HG03520 (cell line): Measurements from ENCODE around the gene RABGAP1L.

Source experiments
- ATAC-seq: cut with Tn5 transposase; IDR thresholded peaks from one replicate; pipeline ENCODE4 v1.9.1; 2021; ENCODE audit warnings: mild to moderate bottlenecking, moderate library complexity; ENCODE audit not compliant: unreplicated experiment

RABGAP1L gene

DNA sequence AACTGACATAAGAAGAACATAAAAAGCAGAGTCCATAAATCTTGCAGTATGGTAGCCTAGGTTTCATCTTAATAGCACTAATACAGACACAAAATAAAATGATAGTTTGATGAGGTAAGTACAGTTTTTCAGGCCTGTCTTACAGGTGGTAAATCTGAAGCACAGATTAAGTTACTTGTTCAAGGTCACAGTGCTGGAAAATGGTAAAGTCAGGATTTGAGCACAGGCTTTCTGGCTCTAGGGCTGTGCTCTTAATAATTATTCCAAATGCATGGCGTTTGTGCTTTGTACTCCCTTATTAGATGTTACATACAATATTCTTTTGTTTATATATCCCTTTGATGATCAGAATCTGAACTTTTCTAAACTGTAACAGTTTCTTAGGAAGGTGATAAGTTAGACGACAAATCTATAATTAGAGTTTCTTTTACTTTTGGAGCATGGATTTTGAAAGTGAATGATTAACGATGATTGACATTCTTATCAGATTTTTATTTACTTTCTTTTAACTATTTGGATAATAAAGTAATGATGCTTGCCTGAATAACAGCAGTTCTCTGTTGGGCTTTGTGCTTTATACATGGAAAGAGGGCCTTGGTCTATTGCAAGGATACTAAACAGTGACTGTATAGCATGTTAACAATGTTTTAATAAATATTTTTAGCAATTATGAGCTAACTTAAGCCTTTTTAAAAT is 738.9 kb downstream of the RABGAP1L start:
- no peak for ATAC-seq

DNA sequence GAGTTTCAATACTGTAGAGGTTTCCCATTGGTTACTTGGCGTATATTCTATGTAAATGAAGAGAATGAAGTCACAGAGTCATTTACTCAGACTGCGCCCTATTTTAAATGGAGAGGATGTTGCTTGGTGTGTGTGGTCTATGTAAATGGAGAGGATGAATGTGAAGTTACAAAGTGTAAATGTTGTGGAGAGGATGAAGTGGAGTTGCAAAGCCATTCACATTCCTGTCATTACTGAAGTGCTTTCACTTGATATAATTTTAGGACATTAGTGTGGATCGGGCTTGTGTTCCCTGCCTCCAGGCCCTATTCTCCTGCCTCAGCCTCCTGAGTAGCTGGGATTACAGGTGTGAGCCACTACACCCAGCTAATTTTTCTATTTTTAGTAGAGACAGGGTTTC is 741.0 kb downstream of the RABGAP1L start:
- no peak for ATAC-seq

DNA sequence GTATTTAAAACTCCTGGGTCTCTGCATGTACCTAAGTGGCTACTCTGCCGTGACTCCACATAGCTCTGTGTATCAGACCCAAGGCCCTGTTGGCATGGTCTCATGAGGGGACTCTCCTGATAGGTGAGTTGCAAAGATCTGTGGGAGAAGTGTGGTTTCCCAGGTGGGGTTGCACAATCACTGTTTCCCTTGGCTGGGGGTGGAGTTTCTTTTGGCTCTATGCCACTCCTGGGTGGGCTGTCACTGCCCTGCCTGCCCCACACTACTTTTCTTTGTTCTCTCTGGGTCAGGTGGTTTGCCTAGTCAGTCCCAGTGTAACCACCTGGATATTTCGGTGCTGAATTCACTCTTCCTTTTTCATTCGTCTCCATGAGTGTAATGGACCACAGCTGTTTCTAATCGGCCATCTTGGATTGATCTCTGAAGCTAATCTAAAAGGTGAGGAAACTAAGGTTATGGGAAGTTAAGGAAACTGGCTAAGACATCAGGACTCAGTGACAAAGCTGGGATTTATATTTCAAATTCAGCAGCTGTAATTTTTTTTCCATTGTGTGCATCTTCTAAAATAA is 743.3 kb downstream of the RABGAP1L start:
- no peak for ATAC-seq

DNA sequence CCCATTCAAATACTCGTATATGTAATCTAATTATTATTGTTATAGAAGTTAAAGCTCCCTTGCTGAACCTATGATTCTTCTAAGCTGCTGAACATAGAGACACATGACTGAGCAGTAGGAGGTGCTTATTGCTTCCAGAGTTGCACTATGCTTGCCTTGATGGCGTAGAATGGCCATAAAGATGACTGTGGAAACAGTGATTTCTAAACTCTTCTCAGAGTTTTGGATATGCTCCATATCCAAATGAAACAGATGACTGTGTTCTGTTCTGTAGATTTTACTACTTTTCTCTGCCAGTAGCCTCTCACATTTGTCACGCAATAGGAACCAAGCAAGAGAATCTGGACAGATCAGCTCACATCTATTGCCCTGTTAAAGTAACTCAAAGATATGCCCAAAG is 752.3 kb downstream of the RABGAP1L start:
- ATAC-seq, result no peak

DNA sequence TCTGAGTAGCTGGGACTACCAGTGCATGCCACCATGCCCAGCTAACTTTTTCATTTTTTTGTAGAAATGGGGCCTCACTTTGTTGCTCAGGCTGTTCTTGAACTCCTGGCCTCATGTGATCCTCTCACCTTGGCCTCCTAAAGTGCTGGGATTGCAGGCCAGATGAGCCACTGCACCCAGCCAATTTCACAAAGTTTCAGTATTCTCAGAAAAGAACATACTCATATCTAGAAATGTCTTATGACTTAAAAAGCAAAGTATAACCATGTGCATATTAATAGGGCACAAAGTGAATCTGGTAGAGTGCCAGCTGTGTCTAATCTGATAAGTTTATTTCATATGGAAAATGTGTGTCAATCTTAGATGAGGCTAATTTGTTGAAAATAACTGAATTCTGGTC is 752.9 kb downstream of the RABGAP1L start:
- no peak for ATAC-seq

DNA sequence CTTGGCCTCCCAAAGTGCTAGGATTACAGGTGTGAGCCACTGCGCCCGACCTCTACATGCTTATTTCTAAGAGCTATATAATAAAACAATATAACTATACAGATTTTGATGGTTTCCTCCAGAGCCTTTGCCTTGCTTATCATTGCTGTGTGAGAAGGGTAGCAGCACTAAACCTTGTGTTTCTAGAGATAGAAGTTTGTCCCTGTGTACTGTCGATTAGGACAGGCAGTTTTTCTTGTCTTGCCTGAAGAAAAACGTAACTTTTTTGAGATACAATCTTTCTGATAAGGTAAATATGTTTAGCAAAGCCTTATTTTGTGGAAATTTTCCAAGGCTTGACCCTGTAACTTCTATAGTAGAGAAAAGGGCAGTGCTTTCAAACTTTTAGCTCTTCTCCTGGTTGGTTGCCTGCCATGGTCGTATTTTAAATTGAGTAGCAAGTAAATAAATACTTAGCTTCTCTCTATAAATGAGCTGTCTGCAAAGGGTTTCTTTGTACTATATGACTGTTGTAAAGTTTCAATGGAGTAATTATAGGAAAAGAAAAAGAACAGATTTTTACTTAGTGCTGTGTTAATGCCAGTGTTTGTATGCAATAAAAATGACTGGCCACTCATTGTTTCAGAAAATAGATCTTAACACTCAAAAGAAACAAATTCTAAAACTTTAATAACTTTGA is 754.0 kb downstream of the RABGAP1L start:
- no peak for ATAC-seq

DNA sequence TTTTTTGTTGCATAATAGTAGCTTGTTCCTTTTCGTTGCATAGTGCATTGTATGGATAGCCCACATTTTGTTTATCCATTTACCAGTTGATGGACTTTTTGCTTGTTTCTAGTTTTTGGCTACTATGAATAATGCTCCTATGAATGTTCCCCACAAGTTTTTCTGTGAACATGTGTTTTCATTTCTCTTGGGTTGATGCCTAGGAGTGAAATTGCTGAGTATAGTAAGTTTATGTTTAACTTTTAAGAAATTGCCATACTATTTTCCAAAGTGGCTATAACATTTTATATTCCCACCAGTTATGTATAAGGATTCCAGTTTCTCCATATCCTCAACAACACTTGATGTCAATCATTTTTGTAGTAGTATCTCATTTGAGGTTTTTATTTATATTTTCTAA is 755.7 kb downstream of the RABGAP1L start:
- ATAC-seq, result no peak

DNA sequence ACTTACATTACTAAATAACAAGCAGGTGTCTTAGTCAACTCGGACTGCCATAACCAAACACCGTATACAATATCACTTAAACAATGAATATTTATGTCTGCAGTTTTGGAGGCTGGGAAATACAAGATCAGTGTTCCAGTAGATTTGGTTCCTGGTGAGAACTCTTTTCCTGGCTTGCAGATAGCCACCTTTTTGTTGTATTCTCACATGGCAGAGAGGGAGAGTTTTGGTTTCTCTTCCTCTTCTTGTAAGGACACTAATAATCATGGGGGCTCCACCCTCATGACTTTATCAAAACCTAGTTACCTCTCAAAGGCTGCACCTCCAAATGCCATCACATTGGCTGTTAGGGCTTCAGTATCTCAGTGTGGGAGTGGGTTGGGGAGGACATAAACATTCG is 757.5 kb downstream of the RABGAP1L start:
- no peak for ATAC-seq

DNA sequence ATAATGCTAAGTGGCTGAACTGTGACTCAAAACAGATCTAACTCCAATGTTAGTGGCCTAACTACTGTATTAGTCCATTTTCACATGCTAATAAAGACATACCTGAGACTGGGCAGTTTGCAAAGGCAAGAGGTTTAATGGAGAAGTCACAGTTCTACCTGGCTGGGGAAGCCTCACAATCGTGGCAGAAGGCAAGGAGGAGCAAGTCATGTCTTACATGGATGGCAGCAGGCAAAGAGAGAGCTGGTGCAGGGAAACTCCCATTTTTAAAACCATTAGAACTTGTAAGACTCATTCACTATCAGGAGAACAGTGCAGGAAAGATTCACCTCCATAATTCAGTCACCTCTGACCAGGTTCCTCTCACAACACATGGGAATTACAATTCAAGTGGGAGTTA is 760.8 kb downstream of the RABGAP1L start:
- ATAC-seq, result no peak

DNA sequence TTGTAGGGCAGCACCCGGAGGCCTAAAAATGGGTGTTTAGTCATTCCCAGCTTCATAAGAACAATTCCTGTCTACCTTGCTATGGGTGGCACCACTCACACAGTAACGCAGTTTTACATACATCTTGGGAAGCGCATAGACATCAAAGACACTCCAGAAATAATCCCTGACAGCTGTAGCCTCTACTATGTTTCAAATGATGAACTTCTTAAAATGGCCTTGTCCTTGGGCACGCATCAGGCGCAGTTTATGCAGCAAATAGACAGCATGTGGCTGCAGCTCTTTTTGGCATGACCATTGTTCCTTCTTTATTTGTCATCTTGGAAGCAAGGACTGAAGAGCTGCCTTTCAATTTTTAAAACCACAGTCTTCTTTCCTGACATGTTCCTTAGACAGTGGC is 762.8 kb downstream of the RABGAP1L start:
- ATAC-seq, result no peak

DNA sequence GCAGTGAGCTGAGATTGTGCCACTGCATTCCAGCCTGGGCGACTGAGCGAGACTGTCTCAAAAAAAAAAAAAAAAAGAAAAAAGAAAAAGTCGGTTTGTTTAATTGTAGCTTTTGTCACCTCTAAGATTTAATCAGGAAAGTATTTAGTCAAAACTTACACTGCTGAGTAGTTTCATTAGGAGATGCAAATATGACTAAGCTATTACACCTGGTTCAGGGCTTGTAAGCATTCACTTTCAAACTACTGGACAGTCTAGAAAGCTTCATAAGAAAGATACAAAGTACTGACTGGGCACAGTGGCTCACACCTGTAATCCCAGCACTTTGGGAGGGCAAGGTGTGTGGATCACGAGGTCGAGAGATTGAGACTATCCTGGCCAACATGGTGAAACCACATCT is 764.5 kb downstream of the RABGAP1L start:
- ATAC-seq, result no peak

DNA sequence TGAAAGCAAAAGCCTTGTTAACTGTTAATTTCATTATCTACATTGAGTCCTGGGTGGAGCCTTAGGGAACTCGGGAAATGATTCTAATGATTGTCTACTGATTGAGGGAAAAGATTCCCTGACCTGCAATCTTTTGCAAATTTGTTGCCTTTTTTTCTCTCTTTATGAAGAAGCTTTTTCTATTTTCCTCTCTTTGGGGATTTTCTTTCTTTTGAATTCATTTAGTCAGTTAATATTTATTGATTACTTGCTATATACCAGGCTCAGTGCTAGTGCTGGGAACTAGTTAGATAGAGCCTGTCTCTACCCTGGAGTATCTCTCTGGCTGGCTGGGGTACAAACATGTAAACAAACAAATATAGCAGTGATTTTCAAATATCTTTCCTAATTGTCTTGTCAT is 769.2 kb downstream of the RABGAP1L start:
- no peak for ATAC-seq

DNA sequence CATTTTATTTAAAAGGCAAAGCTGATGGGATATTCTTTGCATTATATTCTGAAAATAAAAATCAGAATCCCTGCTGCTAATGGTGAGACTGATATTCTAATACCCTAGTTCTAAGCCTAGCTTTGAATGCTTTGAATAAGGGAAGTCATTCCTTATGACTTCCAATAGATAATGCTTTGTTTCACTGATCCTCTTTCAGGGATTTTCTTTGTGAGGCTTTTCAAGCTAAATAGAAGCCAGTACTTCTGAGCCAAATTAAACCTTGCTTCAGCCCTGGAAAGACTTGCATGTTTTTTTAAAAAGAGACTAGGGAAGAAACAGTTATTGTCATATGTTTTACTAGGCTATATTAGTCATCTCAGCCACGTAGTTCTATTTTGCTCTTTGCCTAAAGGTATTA is 771.9 kb downstream of the RABGAP1L start:
- ATAC-seq, result no peak

DNA sequence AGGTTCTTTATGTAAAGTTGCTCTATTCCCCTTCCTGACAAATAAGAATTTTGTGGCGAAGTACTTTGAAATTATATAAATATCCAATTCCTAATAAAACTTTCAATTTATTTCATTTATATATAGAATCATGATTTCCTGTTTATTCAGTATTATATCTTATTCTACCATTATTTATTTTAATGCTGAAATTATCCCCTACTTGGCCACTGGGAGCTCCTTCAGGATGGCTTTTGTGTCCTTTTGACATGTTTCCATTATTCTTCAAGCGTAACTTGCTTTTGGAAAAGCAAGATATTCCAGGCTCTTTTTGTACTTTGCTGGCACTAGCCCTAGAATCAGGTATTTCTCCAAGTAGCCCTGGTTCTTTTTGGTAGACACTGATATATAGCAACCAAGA is 773.3 kb downstream of the RABGAP1L start:
- ATAC-seq, result no peak

DNA sequence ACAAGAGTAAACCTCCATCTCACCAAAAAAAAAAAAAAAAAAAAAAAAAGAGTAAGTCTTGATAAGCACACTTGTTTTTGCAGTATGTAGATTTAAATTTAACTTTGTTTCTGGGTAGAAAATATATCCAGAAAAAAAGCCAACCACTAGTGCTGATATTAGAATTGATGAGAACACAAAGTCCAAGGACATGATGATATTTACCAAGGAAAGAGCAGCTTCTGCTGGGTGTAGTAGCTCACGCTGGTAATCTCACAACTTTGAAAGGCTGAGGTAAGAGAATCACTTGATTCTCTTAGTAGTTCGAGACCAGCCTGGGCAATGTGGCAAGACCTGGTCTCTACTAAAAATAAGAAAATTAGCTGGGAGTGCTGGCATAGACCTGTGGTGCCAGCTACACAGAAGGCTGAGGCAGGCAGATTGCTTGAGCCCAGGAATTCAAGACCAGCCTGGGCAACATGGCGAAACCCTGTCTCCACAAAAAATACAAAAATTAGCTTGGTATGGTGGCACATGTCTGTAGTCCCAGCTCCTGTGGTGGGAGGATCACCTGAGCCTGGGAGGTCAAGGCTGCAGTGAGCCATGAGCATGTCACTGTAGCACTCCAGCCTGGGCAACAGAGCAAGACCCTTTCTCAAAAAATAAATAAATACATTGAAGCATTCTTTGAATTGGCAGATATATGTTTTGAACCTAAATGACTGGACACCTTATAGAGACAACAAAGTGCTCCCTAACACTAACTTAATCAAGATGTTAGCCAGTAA is 776.8 kb downstream of the RABGAP1L start:
- ATAC-seq, result no peak

DNA sequence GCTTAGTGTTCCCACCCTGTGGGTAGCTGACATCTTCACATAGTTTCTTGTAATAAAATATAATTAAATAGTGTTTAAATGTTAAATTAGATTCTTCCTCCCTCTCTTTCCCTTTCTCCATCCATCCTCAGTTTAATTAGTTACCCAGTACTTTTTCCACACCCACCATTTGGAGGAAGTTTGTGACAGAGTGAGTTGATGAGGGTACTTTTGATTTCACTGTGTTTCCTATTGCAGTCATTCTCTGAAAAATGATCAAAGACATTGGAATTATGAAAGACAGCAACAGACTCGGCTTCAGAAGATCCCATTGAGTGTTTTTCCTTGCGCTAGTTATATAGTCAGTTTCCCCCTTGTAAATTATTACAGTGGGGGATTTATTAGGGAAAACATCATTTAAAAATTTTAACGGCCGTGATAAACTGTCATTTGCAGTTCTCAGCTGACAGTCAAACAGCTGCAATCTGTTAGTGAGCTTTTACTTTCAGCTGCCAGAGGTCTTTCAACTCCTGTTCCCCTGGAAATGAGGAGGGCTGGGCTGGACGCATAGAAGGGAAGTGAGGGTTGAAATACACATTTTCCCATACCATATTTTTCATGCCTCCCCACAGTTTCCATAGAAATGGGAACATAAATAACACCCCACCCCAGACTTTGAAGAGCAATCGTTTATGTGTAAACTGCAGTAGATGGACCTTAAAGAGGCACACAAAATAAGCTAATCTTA is 779.1 kb downstream of the RABGAP1L start:
- no peak for ATAC-seq

DNA sequence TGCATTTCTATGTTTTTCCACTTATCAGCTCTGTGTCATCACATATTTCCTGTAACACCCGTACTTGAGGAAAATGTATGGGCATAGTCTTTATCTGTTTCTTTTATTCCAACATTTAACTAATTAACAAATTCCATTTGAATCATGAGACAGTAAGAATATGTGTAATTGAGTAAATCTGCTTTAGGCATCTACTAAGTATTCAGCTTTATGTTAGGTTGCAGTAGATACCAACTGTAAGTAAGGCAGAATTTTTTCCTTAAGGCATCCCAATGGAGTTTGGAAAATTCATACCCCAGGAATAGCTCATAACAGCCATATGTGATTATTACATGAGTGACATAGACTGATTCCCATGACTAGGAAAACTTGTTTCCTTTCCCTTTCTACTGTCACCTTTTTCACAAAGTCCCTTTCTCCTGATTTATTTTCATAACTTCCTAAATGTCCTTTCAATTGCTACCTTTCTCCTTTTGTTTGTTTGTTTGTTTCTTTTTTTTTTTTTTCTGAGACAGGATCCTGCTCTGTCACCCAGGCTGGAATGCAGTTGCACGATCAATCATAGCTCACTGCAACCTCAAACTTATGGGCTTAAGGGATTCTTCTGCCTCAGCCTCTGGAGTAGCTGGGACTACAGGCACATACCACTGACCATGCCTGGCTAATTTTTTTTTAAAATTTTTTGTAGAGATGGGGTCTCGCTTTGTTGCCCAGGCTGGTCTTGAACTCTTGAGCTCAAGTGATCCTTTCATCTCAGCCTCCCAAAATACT is 780.6 kb downstream of the RABGAP1L start:
- no peak for ATAC-seq

DNA sequence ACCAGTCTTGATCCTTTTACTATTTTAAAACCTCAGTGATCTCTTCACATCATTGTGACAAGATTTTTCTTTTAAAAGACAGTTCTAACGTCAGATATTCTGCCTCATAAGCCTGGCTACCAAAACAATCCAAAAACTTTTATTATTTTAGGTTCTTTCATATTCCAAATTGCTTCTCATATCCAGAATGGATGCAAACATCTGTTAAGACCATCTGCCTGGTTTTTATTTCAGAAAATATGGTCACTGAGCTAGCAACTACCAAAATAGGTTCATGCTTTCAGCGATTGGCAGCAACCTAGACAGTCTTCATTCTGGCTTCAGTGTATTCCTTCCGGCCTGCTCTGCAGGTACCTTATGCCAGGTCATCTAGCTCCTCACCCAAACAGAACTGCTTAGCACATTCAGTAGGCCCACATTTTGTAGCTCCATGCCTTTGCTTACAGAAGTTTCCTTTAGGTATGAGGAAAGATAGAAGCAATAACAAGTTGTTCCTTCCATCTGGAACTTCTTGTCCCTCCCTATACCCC is 781.4 kb downstream of the RABGAP1L start:
- no peak for ATAC-seq

DNA sequence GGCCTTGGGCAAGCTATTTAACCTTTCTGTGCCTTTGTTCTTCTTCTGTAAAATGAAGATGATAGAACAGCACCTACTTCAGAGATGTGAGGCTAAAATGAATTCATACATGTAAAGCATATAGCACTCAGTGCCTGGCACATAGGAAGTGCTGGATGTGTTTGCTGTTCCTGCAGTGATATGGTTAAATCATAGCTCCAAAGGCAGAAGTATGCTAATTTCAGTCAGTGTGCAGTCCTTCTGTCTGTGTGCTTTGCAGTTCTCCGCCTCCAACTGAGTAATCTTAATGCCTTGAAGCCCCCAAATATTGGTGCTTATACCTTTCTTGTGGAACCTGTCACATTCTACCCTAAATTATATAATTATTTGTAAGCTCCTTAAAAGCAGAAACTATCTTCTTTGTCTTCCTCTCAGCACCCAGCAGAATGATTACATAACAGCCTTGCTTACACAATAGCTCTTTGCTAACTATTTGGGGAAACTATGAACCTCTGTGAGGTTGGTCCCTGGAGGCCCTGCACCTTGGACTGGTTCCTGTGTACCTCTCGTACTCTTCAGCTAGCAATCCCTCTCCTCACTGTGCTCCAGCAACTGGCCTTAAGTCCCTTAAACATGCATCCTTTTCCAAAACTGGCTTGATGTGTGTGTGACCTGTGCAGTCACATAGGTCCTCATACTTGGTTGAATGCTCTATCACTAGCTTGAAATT is 783.4 kb downstream of the RABGAP1L start:
- ATAC-seq, result no peak
